ENCODE measurements around the gene HNRNPR.
"Not testable (repeated sequence)": the region's sequence is repeated elsewhere in the genome, so short reads cannot be mapped to it uniquely, and the experiment has no call there.

Gene HNRNPR

DNA sequence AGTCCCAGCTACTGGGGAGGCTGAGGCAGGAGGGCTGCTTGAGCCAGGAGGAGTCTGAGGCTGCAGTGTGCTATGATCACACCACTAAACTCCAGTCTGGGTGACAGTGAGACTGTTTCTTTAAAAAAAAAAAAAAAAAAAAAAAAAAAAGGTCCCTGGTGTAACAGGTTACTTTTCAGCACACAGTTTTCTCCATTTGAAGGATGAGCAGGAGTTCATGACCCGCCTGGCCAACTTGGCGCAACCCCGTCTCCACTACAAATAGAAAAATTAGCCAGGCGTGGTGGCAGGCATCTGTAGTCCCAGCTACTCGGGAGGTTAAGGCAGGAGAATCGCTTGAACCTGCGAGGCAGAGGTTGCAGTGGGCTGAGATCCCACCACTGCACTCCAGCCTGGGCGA is 12.4 kb downstream of the HNRNPR start:
- DNase-seq (ENCODE audit: low read depth in 2 of 3, low spot score in 2 of 3): no peak

- DNase-seq (ENCODE audit: low read depth in 2 of 3, low spot score in 2 of 3): no peak
These were observed 13.2 kb downstream of the HNRNPR start for GRCh38 chr1:23330846-23331245.

DNA sequence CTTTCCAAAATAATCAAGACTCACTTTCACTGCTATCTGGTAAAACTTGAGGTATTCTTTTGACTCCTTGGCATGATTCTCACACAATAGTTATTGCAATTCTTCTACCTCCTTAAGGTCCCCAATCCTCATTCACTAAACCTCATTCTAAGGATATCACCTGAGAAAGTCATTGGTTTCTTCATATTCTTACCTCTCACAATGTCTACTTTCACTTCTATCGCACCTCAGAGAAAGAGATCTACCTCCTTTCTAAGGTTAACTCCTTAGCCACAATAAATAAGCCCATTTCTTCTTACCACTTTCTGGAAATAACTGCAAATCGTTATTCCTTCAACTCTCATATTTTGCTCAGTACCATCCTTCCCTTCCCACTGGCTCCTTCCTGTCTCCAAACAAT is 18.7 kb downstream of the HNRNPR start:
- DNase-seq (ENCODE audit: low read depth in 2 of 3, low spot score in 2 of 3): no peak

GRCh38 chr1:23322770-23323169 is 21.3 kb downstream of the HNRNPR start:
- no peak for DNase-seq (ENCODE audit: low read depth in 2 of 3, low spot score in 2 of 3)

GRCh38 chr1:23310280-23310679 is 33.8 kb downstream of the HNRNPR start:
- not testable (repeated sequence) for DNase-seq (ENCODE audit: low read depth in 2 of 3, low spot score in 2 of 3)

DNA sequence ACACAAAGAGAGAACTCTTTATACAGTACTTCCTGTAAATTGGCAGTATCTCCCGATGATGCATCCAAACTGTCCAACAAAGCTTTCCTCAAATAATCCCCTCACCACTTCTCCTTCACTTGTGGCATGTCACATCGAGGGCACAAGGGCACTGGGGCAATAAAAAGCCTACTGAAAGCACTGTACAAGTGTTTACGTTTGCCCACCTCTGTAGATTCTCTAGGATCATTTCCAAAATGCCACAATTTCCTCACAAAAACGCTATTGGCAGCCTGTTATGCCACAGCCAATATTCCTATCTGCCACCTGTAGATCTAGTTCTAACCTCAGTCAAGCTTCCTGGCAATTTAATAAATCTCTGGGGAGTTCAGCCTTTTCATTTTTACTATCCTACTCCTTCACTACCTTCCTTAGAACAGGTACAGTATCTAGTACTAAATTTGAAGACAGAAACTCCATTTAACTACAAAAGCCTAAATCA is 39.9 kb downstream of the HNRNPR start:
- DNase-seq (ENCODE audit: low read depth in 2 of 3, low spot score in 2 of 3): no peak

DNA sequence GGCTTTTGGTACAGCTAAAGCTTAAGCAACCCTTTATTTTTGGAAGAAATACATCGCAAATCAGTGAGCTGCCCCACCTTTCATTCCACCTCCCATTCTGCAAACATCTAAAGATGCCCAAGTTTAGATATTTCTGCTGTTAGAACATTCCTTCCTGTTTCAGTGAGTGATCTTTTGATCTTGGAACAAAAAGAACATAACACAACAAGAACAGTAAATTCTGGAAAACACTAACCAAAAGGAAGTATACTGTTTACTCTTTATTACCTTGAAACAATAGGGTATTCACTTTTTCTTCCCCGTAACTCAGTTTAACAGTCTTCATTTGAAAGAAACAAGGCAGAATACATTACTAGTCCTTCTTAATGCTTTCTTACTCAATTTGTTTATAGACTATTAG is 40.6 kb downstream of the HNRNPR start:
- DNase-seq (ENCODE audit: low read depth in 2 of 3, low spot score in 2 of 3): no peak

GRCh38 chr1:23296931-23297330 is 47.2 kb downstream of the HNRNPR start:
- DNase-seq (ENCODE audit: low read depth in 2 of 3, low spot score in 2 of 3): no peak

GRCh38 chr1:23291706-23292105 is 52.4 kb downstream of the HNRNPR start:
- no peak for DNase-seq (ENCODE audit: low read depth in 2 of 3, low spot score in 2 of 3)

GRCh38 chr1:23290836-23291565 is 53.1 kb downstream of the HNRNPR start:
- no peak for DNase-seq (ENCODE audit: low read depth in 2 of 3, low spot score in 2 of 3)

- no peak for DNase-seq (ENCODE audit: low read depth in 2 of 3, low spot score in 2 of 3)
These were observed 55.4 kb downstream of the HNRNPR start for GRCh38 chr1:23288671-23289070.

GRCh38 chr1:23288201-23288600 is 55.9 kb downstream of the HNRNPR start:
- DNase-seq (ENCODE audit: low read depth in 2 of 3, low spot score in 2 of 3): no peak

DNA sequence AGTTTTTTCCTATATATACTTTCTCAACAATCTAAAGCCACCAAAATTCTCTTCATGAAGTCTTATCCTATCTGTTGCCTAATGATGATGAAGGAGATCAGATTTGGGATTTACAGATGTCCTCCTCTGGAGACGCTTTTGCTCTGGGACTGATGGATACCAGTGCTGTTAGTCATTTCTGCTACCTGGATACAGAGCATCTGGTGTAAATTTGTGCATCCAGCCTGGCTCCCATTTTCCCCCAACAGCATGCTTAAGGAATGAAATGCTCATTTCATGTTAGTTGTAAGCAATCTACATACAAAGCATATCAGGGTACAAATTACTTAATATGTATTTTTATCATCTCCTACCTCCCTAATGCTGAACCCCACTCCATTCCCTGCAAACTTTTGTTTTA is 57.7 kb downstream of the HNRNPR start:
- DNase-seq (ENCODE audit: low read depth in 2 of 3, low spot score in 2 of 3): no peak

- DNase-seq (ENCODE audit: low read depth in 2 of 3, low spot score in 2 of 3): no peak
These were observed 60.1 kb downstream of the HNRNPR start for GRCh38 chr1:23283667-23284602.

DNA sequence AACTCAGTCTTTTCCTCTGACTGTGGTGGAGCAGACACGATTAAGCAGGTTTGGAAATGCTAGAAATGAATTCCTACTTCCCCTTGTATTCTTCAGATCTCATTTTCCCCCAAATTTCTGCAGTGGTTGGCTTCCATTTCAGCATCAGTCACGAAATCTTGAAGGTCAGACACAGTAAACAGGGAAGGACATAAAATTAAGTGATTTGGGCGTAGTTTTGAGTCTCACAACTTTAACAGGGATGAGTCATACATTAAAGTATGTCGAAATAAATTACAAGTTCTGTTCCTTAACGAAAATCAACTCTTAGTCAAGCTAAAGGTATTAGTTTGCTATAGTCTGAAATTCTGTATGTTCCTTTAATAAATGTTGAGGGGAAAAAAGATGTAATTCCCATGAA is 61.1 kb downstream of the HNRNPR start:
- DNase-seq (ENCODE audit: low read depth in 2 of 3, low spot score in 2 of 3): no peak

DNA sequence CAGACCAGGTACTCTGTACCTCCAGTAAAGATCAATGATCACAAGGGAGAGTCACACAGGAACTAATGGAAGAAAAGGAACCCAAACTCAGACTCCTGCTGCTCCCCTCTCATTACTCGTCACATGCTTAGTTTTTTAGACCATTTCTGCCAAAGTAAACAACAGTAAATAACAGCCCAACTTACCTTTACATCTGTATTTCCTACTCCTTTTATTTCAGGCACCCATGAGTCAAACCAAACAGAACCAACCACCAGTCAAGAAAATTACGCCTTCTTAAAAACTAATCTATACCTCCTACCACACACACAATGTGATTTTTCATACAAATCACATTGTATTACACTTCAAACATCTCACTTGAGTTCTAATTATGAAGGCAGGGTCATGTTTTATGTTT is 65.4 kb downstream of the HNRNPR start:
- DNase-seq (ENCODE audit: low read depth in 2 of 3, low spot score in 2 of 3): no peak

DNA sequence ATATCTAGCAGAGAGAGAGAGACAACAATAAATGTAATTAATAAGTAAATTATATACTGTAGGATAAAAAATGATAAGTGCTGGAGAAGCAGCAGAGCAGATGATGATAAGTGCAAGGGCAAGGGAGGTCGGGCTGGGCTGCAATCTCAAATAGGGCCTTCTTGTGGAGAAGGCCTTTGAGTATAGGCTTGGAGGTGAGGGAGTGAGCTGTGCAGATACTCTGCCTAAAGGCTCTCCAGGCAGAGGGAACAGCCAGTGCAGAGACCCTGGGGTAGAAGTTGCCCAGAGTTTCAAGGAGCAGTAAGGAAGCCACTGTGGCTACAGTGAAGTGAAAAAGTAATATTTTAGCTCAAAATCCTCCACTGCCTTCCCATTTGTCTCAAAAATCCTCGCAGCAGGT is 67.6 kb downstream of the HNRNPR start:
- no peak for DNase-seq (ENCODE audit: low read depth in 2 of 3, low spot score in 2 of 3)

DNA sequence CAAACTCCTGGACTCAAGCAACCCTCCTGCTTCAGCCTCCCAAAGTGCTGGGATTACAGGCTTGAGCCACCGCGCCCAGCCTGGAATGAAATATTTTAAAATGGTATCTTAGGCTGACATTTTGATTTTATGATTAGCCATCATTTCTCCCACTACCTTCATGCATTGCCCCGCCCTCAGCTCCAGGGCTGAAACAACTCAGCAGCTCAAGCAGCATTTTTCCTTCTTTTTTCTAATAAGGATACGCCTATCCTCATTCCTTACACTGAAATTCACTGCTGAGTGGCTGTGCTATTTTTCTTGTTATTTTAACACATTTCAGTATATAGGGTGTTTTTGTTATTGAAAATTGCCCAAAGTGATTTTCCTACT is 70.0 kb downstream of the HNRNPR start:
- no peak for DNase-seq (ENCODE audit: low read depth in 2 of 3, low spot score in 2 of 3)

- no peak for DNase-seq (ENCODE audit: low read depth in 2 of 3, low spot score in 2 of 3)
These were observed 70.5 kb downstream of the HNRNPR start for GRCh38 chr1:23273450-23274133.

GRCh38 chr1:23263380-23263887 is 80.7 kb downstream of the HNRNPR start:
- no peak for DNase-seq (ENCODE audit: low read depth in 2 of 3, low spot score in 2 of 3)

- DNase-seq (ENCODE audit: low read depth in 2 of 3, low spot score in 2 of 3): not testable (repeated sequence)
These were observed 86.0 kb downstream of the HNRNPR start for GRCh38 chr1:23258082-23258481.
